Pons (tissue), 1 donor: ENCODE data around the gene CCDC81.
"Not testable (repeated sequence)": the region's sequence is repeated elsewhere in the genome, so short reads cannot be mapped to it uniquely, and the experiment has no call there.

Experiments
- DNase-seq: peaks from one replicate; pipeline ENCODE4 v3.0.0-alpha.2; 2016; ENCODE audit warnings: low spot score

CCDC81 gene

GRCh38 chr11:86388198-86388597 lies 13.5 kb downstream of the CCDC81 start:
- DNase-seq, result no peak

GRCh38 chr11:86390487-86390886 lies 15.8 kb downstream of the CCDC81 start:
- no peak for DNase-seq

- DNase-seq, result peak; percentile 42
Observed at GRCh38 chr11:86395061-86395551, 20.4 kb downstream of the CCDC81 start.

GRCh38 chr11:86396396-86396795 lies 21.7 kb downstream of the CCDC81 start:
- no peak for DNase-seq

- DNase-seq, result no peak
Observed at GRCh38 chr11:86397351-86397750, 22.7 kb downstream of the CCDC81 start.

GRCh38 chr11:86398106-86398505 lies 23.4 kb downstream of the CCDC81 start:
- DNase-seq, result no peak

GRCh38 chr11:86403458-86403857 lies 28.8 kb downstream of the CCDC81 start:
- no peak for DNase-seq

- no peak for DNase-seq
Observed at GRCh38 chr11:86408845-86409244, 34.2 kb downstream of the CCDC81 start.

- DNase-seq, result no peak
Observed at GRCh38 chr11:86414032-86414431, 39.3 kb downstream of the CCDC81 start.

- no peak for DNase-seq
Observed at GRCh38 chr11:86415026-86415425, 40.3 kb downstream of the CCDC81 start.

- peak; percentile 40 for DNase-seq
Observed at GRCh38 chr11:86416494-86416893, 41.8 kb downstream of the CCDC81 start.

GRCh38 chr11:86416951-86417350 lies 42.3 kb downstream of the CCDC81 start:
- DNase-seq, result not testable (repeated sequence)

GRCh38 chr11:86418106-86418505 lies 43.4 kb downstream of the CCDC81 start:
- no peak for DNase-seq

- DNase-seq, result no peak
Observed at GRCh38 chr11:86418513-86418912, 43.8 kb downstream of the CCDC81 start.

- DNase-seq, result peak; percentile 19
Observed at GRCh38 chr11:86418917-86419316, 44.2 kb downstream of the CCDC81 start.

- DNase-seq, result no peak
Observed at GRCh38 chr11:86421946-86422345, 47.3 kb downstream of the CCDC81 start.

- no peak for DNase-seq
Observed at GRCh38 chr11:86422371-86422770, 47.7 kb downstream of the CCDC81 start.

GRCh38 chr11:86423488-86423887 lies 48.8 kb downstream of the CCDC81 start:
- DNase-seq, result not testable (repeated sequence)

GRCh38 chr11:86427441-86427840 lies 52.8 kb downstream of the CCDC81 start:
- no peak for DNase-seq

- no peak for DNase-seq
Observed at GRCh38 chr11:86431258-86431657, 56.6 kb downstream of the CCDC81 start.

- DNase-seq, result not testable (repeated sequence)
Observed at GRCh38 chr11:86433361-86434095, 58.8 kb downstream of the CCDC81 start.

GRCh38 chr11:86435711-86436110 lies 61.0 kb downstream of the CCDC81 start:
- no peak for DNase-seq

- DNase-seq, result no peak
Observed at GRCh38 chr11:86438685-86439084, 64.0 kb downstream of the CCDC81 start.

- no peak for DNase-seq
Observed at GRCh38 chr11:86440305-86440716, 65.6 kb downstream of the CCDC81 start.
